NCI-H1436 (cell line): ENCODE measurements around the gene AGO3.
"Not testable (repeated sequence)": the region's sequence is repeated elsewhere in the genome, so short reads cannot be mapped to it uniquely, and the experiment has no call there.

Source experiments
- DNase-seq: peaks from one replicate; lab custom pipeline; 2025; lab: John Stamatoyannopoulos, UW

Gene AGO3

DNA sequence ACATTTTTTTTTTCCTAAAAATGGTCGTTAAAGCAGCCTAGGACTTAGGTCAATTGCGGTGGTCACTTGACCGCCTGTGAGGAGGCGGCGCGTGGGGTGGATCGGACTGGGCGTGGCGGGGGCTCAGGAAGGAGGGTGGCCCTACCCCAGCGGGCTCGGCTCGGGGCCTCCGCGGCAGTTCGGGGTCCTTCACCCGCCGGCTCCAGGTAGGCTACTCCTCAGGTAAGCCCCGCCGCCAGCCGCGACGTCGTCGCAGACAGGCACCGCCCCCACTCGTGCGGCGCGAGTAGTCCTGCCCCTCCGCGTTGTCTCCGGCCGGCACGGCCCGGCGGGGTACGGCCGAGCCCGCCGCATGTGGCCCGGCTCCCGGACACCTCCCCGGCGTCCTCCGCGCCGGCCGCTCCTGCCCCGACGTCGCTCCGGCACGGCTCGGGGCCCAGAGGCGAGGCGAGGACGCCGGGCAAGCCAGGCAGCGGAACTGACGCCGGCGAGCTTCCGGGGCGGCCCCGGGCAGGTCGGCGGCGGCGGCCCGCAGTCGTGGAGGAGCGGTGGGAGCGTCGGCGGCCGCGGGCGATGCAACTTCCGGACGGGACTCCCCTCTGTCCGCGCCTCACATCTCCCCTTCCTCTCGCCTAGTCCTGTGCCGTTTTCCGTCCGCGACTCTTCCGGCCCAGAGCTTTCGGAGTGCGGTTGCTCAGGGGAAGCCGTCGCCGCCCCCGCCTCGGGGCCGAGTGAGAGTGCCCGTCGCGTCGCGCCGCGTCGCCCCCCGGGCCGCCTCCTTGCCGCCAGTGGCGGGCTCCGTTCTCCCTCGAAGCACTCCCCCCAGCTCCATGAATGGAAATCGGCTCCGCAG lies at the start of gene AGO3:
Gene AGO3, plus strand, starts transcription at position 513 of the 853 bp plus-strand sequence. Its CDS starts 322 bp downstream, at position 835.
- DNase-seq = peak; percentile 75

DNA sequence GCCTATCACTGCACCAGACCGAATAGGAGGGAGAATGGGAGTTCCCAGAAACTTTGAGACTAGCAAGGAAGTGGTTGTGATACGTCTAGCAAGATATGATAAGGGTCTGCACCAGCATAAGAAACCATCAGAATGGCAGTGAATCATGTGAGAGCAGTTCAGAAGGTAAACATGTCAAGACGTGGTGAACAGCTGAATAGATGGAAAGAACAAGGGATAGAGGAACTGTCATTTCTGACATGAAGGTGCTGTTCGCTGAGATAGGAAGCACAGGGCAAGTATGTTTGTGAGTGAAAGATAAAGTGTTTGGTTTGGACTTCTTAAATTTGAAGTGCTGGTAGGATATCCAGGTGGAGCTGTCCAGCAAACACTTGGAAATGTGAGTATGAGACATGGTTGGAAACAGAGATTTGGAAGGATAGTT lies 49.0 kb upstream of the AGO3 start:
- no peak for DNase-seq

DNA sequence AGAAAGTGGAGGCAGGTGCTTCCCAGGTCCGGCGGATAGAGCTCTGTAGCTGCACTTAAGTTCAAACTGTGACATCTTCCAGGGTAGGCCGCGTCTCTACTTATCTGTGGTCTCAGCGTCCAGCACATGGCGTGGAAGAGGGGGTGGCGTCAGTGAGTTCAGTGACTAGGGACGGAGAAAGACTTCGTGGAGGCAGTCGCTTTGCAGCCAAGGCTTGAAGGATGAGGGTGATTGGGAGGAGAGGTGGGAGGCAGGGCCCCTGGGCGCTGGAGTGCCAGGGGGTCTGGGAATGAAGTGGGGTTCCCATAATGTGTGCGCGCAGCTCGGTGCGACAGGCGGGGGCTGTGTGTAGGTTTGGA lies 48.3 kb upstream of the AGO3 start:
- no peak for DNase-seq

DNA sequence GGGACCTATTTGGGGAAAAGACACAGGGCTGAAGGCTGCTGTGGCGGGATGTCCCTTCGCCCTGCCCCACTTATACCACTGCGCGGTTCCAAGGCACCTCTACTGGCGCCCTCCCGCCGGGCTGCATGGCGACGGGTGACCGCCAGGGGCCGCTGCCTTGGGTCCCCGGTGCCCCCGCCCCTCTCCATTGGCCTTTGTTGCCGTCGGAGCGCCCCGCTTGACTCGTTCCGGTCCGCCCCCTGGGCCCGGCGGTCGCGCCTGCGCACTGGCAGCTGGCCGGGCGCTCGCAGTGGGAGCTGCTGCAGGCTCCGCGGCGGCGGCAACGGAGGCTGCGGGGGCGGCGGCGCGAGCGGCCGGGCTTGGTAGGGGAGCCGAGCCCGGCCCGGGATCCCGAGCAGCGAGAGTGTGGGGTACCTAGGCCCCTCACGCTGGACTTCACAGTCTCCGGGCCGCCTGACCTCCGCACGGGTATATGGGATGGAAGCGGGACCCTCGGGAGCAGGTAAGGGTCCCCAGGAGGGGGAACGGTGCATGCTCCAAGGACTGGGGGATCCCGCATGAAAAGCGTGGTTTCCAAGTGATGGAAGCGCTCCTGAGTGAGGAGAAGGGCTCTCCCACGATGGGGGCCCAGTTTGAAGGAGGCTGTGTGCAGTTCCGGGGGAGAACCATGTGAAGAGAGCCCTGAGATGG lies 47.8 kb upstream of the AGO3 start, which contains the start of gene AGO1:
Gene AGO1, plus strand, starts transcription at position 265 of the 690 bp plus-strand sequence. Its CDS starts 213 bp downstream, at position 478.
- DNase-seq = peak; percentile 90

DNA sequence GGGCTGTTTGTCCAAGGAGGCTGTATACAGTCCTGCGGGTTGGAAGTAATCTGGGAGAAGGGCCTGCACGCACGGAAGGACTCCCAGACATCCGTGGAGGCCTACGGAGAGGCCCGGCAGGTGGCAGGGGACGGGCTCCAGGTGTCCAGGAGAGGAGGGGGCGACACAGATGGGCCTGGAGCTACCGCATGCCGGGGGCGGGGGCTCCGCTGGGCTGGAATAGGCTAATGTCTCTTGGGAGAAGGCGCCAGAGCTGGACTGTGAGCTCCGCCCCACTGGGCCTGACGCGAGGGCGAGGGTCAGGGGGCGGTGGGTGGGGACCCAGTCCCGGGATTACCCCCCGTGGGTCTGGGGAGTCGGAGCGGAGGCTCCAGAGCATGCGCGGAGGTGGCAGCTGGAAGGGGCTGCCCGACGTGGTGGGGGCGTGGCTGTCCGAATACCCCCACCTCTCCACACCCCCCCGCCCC lies 47.2 kb upstream of the AGO3 start:
- peak; percentile 65 for DNase-seq

DNA sequence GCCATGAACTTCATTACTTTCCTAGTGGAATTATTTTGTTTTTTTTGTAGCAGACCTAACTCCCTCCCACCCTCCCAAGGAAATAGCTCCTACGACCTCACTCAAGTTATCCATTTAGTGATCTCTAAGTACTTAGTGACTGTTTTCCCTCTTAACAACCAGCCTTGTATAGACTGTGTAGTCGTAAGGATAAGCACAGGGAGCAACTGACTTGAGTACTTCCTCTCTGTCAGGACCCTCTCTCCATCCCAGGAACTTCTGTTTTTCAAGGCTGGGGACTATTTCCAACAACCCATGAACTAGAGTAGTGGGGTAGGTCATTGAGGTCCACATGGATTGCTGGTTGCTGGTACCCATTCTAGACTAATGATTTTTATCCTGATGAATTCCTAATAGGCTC lies 46.0 kb upstream of the AGO3 start:
- DNase-seq = no peak

DNA sequence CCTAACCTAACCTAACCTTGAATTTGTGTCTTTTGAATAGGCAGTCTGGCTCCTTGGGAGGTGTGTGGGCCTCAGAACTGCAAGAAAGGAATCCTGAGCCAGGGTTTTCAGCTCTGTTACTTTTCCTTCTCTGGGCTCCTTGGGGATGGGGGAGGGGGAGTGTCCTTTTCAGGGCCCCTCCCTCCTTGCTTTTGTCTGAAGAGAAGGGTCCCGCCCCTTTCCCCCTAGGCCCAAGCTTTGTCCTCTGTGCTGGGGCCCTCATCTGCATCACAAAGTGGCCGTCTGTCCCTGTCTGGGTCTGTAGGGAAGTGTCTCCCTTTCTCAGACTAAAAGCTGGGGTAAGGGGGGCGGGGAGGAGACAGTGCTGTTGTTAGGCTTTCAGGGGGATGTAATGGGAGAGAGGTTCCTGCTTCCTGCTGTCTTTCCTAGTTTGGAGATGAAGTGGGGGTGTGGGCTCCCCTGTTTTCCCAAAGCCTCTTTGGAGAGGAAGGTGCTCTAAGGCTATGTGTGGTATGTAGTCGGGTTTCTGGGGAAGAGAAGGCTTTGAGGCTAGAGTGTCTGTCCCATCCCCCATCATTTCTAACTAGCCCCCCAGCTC lies 44.8 kb upstream of the AGO3 start:
- DNase-seq = no peak

DNA sequence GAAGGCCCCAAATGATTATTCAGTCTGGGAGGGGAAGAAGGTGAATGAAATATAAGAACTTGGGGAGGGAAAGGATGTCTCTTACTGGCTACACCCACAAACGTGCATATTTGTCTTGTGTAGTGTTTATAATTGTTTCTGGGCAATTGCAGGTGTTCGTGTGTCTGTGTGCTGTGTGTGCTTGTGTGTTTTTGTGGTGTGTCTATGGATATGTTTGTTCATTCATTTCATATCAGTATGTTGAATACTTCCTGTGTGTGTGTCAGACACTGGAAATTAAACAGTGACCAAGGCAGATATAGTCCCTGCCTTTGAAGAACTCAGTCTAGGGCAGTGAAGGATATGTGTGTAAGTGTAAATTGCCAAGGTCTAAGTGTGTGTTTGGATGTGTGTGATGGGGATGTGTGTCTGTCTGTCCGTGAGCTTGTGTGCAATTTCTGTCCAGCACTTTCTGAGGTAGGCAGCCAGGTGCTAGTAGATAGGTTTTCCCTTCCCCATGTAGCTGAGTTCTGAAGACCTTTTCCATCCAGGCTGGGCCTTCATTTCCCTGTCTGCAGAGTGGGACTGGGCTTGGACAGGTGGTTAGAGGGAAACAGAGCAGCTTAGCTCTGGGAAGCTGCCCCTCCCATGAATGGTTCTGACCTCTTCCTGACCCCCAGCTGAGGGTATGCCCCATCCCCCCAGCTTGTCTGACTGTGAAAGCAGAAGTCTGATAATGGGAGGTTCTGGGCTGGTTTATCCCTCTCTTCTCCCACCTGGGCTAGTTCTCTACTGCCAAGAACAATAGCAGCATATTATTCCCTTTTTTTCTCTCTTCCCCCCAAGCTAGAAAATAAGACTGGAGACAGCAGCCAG lies 44.1 kb upstream of the AGO3 start:
- DNase-seq = no peak

DNA sequence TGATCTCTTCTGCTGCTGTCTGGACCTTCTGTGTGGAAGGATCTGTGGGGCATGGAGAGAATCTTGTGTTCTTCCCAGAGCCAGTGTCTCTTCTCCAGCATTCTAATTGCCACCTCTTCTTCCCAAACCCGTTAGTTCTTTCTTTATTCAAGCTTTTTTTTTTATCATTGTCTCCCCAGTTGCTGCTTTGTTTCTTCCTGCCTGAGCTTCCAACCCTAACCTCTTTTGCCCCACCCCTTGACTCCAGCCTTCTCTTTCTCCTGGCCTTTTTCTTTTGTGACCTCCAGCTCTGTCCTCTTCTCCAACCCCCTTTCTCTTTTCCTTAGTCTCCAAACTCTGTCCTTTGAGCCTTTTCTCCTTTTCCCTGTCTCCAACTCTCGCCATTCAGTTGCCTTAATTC lies 43.4 kb upstream of the AGO3 start:
- no peak for DNase-seq

DNA sequence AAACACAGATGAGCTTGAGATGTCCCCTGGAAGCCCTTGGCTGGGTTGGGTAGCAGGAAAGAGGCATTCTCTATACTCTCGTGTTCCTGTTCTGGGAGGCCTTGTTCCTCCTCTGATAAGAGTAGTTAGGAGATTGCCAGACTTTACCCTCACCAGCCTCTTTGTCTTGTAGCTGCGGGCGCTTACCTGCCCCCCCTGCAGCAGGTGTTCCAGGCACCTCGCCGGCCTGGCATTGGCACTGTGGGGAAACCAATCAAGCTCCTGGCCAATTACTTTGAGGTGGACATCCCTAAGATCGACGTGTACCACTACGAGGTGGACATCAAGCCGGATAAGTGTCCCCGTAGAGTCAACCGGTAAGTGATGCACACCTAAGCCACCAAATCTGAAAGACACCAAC lies 42.6 kb upstream of the AGO3 start:
- no peak for DNase-seq

DNA sequence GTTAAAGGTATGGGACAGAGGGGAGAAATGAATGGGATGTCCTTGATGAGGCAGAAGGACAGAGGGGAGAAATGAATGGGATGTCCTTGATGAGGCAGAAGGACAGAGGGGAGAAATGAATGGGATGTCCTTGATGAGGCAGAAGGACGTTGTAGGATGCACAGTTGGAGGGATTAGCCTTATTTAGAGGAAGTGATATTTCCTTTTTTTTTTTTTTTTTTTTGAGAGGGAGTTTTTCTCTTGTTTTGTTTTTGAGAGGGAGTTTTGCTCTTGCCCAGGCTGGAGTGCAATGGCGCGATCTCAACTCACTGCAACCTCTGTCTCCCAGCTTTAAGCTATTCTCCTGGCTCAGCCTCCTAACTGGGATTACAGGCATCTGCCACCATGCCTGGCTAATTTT lies 41.9 kb upstream of the AGO3 start:
- not testable (repeated sequence) for DNase-seq

DNA sequence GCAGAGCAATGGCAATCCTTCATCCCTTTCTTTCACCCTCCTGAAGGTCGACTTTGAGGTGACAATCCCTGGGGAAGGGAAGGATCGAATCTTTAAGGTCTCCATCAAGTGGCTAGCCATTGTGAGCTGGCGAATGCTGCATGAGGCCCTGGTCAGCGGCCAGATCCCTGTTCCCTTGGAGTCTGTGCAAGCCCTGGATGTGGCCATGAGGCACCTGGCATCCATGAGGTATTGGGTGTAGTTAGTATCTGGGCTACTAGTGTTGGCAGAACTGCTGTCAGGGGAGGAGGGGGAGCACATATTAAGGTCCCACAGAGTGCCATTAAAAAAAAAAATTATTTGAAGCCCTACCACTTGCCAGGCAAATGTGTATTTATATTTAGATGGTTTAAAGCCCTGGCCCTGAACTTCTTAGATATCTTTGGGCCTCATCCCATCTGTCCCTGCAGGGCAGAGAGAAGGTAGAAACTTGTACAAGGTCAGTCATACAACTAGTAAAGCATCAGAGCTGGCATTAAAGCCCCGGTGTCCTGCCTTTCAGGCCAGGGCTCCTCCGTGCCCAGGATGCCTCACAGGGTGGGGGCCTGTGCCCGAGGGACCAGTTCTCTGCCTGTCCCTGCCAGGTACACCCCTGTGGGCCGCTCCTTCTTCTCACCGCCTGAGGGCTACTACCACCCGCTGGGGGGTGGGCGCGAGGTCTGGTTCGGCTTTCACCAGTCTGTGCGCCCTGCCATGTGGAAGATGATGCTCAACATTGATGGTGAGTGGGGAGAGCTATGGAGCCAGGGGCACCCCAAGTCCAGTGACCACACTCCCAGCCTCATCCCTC lies 37.6 kb upstream of the AGO3 start:
- DNase-seq = no peak

DNA sequence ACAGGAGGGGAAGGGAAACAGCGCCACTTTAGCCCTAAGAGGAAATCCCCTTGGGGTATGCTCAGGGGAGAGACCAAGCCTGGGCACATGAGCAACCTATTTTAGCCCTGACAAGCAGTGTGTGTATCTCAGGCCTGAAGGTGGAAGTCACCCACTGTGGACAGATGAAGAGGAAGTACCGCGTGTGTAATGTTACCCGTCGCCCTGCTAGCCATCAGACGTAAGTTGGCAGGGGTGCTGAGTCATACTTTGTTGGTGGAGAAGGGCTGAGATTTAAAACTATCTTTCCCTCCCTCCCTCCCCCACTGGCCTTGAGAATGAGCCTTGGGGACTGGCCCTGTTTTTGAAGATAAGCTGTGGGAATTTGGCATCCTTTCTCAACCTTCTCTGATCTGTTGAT lies 36.7 kb upstream of the AGO3 start:
- DNase-seq = no peak

DNA sequence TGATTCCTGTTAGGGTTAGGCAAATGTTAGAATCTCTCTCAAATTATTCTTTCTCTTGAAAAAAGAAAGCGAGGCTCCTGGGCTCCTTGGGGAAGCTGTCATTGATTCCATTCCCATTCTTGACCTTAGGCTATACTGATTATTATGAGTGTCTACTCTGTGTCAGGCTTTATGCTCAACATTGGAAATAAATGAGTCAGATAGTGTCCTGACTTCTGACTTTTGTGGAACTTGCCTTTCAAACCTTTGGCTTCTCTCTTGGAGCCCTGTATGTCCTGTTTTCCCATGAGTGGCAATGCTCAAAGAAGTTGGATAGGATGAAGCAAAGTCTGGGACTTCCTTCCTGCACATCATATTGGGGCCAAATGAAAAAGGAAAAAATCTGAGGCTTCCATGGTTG lies 36.2 kb upstream of the AGO3 start:
- DNase-seq = no peak

DNA sequence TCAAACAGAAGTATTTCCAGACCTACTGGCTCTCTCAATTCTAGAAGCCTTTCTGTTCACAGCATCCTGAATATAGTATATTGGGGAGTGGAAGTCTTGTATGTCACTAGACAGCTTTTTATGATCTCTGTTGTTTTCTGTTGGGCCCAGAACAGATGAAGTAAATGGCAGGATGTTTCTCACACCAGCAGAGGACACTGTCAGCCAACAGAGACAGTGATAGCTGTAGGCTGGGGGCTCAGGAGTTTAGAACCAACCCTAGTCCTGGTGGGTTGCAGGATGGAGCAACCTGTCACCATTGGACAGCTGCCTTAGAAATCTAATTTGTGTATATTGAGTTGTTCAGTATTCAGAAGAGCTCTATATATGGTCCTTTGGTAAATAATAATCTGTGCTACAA lies 31.0 kb upstream of the AGO3 start:
- no peak for DNase-seq

DNA sequence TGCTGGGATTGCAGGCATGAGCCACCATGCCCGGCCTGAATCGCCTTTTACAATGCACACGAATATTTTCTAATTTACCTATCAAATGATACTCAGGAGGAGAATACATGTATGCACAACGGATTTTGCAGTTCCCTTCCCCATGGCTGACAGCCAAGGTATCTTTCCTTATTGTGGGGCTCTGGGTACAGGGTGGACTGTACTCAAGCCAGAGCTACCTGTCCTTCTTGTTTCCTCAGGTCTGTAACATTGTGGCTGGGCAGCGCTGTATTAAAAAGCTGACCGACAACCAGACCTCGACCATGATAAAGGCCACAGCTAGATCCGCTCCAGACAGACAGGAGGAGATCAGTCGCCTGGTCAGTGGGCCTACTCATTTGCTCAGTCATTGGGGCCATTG lies 29.7 kb upstream of the AGO3 start:
- DNase-seq = no peak

DNA sequence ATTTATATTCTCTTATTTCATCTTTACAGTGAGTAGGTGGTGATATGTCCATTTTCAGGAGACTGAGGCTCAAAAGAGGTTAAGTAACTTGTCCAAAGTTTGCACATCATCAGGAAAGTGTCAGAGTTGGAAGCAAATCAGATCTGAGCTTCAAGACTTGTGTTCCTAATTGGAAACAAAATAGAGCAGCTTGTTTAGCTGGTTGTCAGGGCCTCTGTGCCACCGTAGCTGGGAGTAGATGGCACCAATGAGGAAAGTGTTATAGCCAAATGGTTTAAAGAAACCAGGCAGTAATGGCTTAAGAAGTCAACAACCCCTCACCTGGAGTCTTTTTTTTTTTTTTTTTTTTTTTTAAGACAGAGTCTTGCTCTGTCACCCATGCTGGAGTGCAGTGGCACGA lies 28.2 kb upstream of the AGO3 start:
- no peak for DNase-seq

DNA sequence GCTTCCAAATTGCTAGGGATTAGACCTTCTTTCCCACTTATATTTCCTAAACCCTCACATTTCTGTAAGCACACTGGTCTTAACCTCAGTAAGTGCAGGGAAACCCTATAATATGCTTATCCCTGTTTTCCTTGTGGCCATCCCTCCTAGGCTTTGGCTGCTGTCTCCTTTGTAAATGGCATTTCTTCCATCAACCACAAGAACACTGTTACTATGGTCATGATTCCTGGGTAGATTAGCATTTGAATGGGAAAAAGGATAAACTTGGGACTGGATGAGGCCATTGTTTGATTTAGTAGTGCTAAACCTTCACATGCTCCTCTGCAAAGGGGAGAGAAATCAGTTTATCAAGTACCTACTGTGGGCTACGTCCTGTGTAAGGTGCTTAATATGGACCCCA lies 16.2 kb upstream of the AGO3 start:
- no peak for DNase-seq

DNA sequence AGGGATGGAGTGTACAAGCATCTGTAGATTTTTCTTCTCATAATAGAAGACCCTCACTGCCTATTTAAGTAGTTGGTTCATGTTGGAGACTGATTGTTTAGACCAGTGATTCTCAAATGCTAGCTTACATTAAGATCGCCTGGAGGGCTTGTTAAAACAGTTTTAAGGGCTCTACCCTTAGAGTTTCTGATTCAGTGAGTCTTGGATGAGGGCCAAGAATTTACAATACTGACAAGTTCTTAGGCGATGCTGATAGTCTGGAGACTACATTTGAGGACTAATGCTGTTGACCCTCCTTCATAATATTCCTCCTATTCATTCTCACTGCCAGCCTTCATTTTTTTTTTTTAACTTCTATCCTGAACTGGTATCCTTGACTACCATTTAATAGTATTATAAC lies 15.2 kb upstream of the AGO3 start:
- DNase-seq = no peak

DNA sequence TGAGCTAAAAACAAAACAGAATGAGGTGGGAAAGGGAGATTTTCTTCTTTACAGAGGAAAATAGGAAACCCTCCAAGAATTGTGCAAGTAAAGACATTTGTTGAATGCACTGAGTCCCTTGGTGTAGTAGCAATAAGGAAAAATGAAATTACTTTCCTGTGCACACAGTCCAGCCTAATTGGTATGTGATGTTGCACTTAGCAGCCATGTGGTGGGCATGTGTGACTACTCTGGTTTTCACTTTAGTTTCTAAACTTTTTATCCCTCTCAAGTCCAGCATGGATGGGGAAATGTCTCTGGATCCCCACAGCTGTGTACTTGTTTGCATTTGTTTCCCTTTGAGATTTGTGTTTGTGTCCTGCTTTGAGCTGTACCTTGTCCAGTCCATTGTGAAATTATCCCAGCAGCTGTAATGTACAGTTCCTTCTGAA lies 7.1 kb upstream of the AGO3 start:
- DNase-seq = no peak

DNA sequence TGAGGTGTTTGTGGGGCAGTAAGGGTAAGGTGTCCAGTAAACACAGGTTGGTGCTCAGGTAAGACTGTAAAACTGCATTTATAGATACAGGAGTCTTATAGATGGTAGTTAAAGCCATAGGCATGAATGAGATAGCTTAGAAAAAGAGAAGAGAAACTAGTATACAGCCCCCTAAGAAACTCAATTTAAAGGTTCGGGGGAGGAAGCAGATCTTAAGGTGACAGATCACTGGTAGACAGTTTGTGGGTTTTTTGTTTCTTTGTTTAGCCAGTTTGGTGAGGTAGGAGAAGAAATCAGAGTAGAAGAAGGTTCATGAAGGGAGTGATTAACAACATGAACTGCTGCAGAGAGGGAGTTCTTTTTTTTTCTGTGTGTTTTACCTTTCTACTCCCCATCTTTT lies 6.1 kb upstream of the AGO3 start:
- DNase-seq = no peak
